ENCODE data around the gene GGTA1. TPM values are rescaled to one million over a fixed set of nuclear protein-coding genes. Genes with fewer than 3 reads are reported as not detected.

The GGTA1 gene
- total and polyA plus RNA-seq, 7 donors, result 3.6 to 18.0 (median 7.2) TPM

DNA sequence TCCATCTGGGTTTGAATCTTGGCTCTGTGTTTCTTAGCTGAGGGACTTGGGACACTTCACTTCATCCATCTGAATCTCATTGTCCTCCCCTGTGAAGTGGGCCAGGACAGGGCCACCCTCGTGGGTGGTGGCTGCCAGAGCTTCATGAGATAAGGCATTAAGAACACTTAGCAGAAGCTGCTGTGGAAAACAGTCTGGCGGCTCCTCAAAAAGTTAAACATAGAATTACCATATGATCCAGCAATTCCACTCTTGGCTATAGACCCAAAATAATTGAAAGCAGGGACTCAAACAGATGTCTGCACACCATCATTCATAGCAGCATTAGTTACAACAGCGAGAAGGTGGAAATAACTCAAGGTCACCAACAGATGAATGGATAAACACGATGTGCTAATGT, 42.4 kb upstream of the GGTA1 start:
- DNase-seq, result no peak
- intact Hi-C loops (cut with DNase I), result no loop called here
- WGBS, 2 donors, result 75 to 78% methylated on average over 4 of the region's 4 CpGs
- Histone ChIP-seq H3K27me3 (no peaks in the 10 kb centered on the region), H3K27ac (no peak overlapping the region), H3K4me3 (no peak overlapping the region), H3K4me1 (peaks cover 0 to 13% (median 6%) of the 10 kb centered on the region in 4 donors), H3K9me3 (no peaks in the 10 kb centered on the region), H3K36me3 (no peaks in the 10 kb centered on the region)
- TF ChIP-seq, protein P1, sequence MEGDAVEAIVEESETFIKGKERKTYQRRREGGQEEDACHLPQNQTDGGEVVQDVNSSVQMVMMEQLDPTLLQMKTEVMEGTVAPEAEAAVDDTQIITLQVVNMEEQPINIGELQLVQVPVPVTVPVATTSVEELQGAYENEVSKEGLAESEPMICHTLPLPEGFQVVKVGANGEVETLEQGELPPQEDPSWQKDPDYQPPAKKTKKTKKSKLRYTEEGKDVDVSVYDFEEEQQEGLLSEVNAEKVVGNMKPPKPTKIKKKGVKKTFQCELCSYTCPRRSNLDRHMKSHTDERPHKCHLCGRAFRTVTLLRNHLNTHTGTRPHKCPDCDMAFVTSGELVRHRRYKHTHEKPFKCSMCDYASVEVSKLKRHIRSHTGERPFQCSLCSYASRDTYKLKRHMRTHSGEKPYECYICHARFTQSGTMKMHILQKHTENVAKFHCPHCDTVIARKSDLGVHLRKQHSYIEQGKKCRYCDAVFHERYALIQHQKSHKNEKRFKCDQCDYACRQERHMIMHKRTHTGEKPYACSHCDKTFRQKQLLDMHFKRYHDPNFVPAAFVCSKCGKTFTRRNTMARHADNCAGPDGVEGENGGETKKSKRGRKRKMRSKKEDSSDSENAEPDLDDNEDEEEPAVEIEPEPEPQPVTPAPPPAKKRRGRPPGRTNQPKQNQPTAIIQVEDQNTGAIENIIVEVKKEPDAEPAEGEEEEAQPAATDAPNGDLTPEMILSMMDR (IDR thresholded peaks at IDR 0.05), result no peak
- TF ChIP-seq EP300 (IDR thresholded peaks at IDR 0.05), result no peak
- no peak for TF ChIP-seq POLR2A (IDR thresholded peaks at IDR 0.05)
- no peak for TF ChIP-seq POLR2AphosphoS5 (IDR thresholded peaks at IDR 0.05)

DNA sequence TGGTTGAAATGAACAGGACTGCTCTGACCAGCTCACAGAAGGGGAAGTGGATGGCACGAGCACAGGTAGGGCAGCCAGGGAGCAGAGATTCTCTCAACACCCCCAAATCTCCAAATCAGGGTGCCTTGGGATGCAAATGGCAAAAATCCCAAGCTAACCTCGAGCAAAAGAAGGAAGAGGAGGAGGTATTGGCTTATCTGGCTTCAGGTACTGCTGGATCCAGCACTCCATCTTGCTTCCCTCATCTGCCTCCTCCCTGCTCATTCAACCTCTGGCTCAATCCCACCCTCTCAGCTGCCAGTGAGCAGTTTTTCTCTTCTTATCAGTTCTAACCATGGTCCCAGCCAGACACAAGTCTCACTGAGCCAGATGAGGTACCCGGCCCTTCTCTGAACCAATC, 41.6 kb upstream of the GGTA1 start:
- intact Hi-C loops (cut with DNase I), result no loop called here

DNA sequence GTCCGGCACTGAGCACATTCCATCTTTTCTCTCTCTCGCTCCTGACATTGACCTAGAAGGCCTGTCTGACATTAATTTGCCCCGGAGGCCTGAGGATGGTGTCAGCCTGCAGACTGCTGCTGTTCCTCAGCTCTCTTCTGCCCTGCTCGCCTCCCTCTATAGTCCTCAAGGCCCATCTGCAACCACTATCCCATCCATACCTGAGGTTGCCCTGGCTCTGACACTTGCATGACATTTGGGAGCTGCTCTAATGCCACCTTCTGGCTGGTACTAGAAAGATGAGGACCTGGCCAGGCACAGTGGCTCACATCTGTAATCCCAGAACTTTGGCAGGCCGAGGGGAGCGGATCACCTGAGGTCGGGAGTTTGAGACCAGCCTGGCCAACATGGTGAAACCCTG, 38.6 kb upstream of the GGTA1 start:
- Histone ChIP-seq H3K4me1 (peaks cover 0 to 3% (median 0%) of the 10 kb centered on the region in 4 donors), H3K27ac (no peak overlapping the region), H3K27me3 (no peaks in the 10 kb centered on the region), H3K9me3 (no peaks in the 10 kb centered on the region), H3K36me3 (no peaks in the 10 kb centered on the region), H3K4me3 (no peak overlapping the region)
- TF ChIP-seq POLR2AphosphoS5 (IDR thresholded peaks at IDR 0.05), result no peak
- TF ChIP-seq, protein P1 (IDR thresholded peaks at IDR 0.05), result no peak
- no peak for TF ChIP-seq POLR2A (IDR thresholded peaks at IDR 0.05)
- no peak for TF ChIP-seq EP300 (IDR thresholded peaks at IDR 0.05)
- intact Hi-C loops (cut with DNase I), result no loop called here
- DNase-seq, result no peak
- WGBS, 2 donors, result 84 to 85% methylated on average over 7 of the region's 7 CpGs

More for the DNA sequence above, 41.6 kb upstream of the GGTA1 start:
- Histone ChIP-seq H3K4me1 (peaks cover 0 to 10% (median 4%) of the 10 kb centered on the region in 4 donors), H3K4me3 (no peak overlapping the region), H3K27me3 (no peaks in the 10 kb centered on the region), H3K36me3 (no peaks in the 10 kb centered on the region), H3K27ac (no peak overlapping the region), H3K9me3 (no peaks in the 10 kb centered on the region)
- TF ChIP-seq POLR2A (IDR thresholded peaks at IDR 0.05) (no peak), EP300 (IDR thresholded peaks at IDR 0.05) (no peak), POLR2AphosphoS5 (IDR thresholded peaks at IDR 0.05) (no peak)
- TF ChIP-seq, protein P1 (IDR thresholded peaks at IDR 0.05), result no peak
- 61 to 76% methylated on average over 3 of the region's 3 CpGs for WGBS, 2 donors
- DNase-seq, result no peak

DNA sequence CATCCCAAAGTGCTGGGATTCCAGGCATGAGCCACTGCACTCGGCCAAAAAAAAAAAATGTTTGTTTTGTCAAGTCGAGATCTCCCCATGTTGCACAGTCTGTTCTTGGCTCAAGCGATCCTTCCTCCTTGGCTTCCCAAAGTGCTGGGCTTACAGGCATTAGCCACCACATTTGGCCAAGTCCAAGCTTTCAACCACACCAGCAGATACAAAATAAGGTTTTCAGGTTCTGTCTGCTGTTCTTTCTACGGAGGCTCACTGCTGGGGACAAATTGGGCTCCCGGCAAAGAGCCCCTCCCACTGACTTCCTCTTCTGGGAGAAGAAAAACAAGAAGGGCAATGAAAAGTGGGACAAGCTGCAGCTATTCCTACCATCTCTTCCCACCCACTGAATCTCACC, 37.6 kb upstream of the GGTA1 start:
- no peak for TF ChIP-seq POLR2A (IDR thresholded peaks at IDR 0.05)
- TF ChIP-seq POLR2AphosphoS5 (IDR thresholded peaks at IDR 0.05), result no peak
- TF ChIP-seq EP300 (IDR thresholded peaks at IDR 0.05), result no peak
- TF ChIP-seq, protein P1 (IDR thresholded peaks at IDR 0.05), result no peak
- no peak for DNase-seq
- Histone ChIP-seq H3K27ac (peak overlapping the region in 1 of 4 donors; percentile 9), H3K4me3 (no peak overlapping the region), H3K9me3 (no peaks in the 10 kb centered on the region), H3K4me1 (peaks cover 0 to 3% (median 0%) of the 10 kb centered on the region in 4 donors), H3K36me3 (no peaks in the 10 kb centered on the region), H3K27me3 (no peaks in the 10 kb centered on the region)
- 33 to 45% methylated on average over 5 of the region's 5 CpGs for whole genome bisulfite sequencing, 2 donors
- intact Hi-C loops (cut with DNase I), result no loop called here

DNA sequence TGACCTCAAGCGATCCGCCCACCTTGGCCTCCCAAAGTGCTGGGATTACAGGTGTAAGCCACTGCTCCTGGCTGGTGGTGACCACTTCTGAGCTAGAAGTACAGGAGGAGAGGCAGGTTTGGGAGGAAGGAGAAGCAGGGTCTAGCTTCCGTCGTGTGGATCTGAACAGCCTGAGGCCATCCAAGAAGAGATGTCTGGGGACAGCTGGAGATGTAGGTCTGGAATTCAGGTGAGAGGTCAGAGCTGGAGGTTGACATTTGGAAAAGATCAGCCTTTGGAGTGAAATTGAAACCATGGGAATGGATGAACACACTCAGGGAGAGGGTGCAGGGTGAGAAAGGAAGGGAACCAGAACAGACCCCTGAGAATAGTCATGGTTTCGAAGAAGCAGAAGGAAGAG, 33.2 kb upstream of the GGTA1 start:
- TF ChIP-seq POLR2A (IDR thresholded peaks at IDR 0.05), result no peak
- Histone ChIP-seq H3K27me3 (no peaks in the 10 kb centered on the region), H3K9me3 (no peaks in the 10 kb centered on the region), H3K27ac (no peak overlapping the region), H3K4me3 (no peak overlapping the region), H3K4me1 (peaks cover 0 to 14% (median 12%) of the 10 kb centered on the region in 4 donors), H3K36me3 (no peaks in the 10 kb centered on the region)
- no peak for DNase-seq
- WGBS, 2 donors, result 89 to 94% methylated on average over 5 of the region's 5 CpGs
- intact Hi-C loops (cut with DNase I), result no loop called here

Data from sigmoid colon (tissue), 7 donors.